LNCAP (cell line): Measurements from ENCODE around the gene NANOS1.

Experiments used
- CTCF ChIP-seq: fragments of 450-650 bp; IDR thresholded peaks from 2 replicates; pipeline ENCODE4 v1.5.1; 2017; ENCODE audit warnings: mild to moderate bottlenecking

NANOS1 gene

GRCh38 chr10:118986815-118987790 lies 42.4 kb upstream of the NANOS1 start:
- no peak for TF ChIP-seq CTCF

GRCh38 chr10:118990326-118990725 lies 39.2 kb upstream of the NANOS1 start:
- TF ChIP-seq CTCF = no peak

- TF ChIP-seq CTCF = no peak
Measured at GRCh38 chr10:118992496-118992895, 37.0 kb upstream of the NANOS1 start.

DNA sequence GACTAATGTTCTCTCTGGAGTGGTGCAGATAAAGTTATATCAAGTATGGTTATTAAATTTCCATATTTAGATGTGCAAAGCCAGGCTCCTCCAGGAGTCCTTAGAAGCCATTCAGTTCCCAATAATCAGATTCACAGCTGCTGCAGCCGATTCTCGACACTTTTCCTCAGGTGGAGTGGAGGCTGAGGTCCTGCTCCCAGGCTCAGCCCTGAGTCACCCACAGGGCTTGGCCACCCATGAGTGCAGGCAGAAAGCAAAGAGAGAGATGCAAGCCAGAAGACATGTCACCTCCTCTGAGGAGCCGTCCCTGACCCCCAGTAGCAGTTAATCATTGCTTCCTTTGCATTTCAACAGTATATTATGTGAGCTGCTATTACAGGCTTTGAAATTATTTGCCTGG lies 36.3 kb upstream of the NANOS1 start:
- TF ChIP-seq CTCF = no peak

DNA sequence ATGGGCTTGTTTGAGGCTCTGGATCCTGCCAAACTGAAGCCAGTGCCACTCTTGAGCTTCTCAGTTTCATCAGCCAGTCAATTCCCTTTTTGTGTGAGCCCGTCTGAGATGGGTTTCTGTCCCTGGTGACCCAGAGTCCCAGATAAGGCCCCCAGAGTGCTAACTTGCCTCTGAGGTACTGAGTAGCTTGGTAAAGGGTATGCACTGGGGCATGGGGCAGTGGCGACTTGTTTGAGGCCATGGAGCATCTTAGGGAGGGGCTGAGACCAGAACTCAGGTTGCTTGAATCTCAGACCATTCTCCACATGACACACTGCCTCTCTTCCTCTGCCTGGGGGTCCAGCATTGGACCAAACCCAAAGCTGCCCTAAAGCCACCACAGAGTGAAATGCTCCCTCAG lies 35.2 kb upstream of the NANOS1 start:
- TF ChIP-seq CTCF = no peak

GRCh38 chr10:118995739-118996138 lies 33.8 kb upstream of the NANOS1 start:
- TF ChIP-seq CTCF = no peak

- no peak for TF ChIP-seq CTCF
Measured at GRCh38 chr10:118997379-118997778, 32.1 kb upstream of the NANOS1 start.
